Measurements from ENCODE around the gene ARL10. TPM values are rescaled to one million over a fixed set of nuclear protein-coding genes. Genes with fewer than 3 reads are reported as not detected.

ARL10 gene
- polyA plus RNA-seq, 1 donor, result 12.2 TPM

GRCh38 chr5:176361437-176362232 is 3.7 kb upstream of the ARL10 start, which contains the start of gene KIAA1191:
TSS of gene KIAA1191 (minus strand) at chr5:176361764. CDS start at chr5:176359508, 2,256 bp downstream.
- peak; percentile 72 for DNase-seq (ENCODE audit: low read depth)

GRCh38 chr5:176362233-176362490 is 3.1 kb upstream of the ARL10 start:
- no peak for DNase-seq (ENCODE audit: low read depth)

GRCh38 chr5:176364765-176365350 is 429 bp upstream of the ARL10 start:
- DNase-seq (ENCODE audit: low read depth), result no peak

- DNase-seq (ENCODE audit: low read depth), result no peak
Observed at GRCh38 chr5:176366232-176366894, 1.1 kb downstream of the ARL10 start.

GRCh38 chr5:176368726-176369125 is 3.4 kb downstream of the ARL10 start:
- DNase-seq (ENCODE audit: low read depth), result no peak

GRCh38 chr5:176369934-176370711 is 4.8 kb downstream of the ARL10 start:
- DNase-seq (ENCODE audit: low read depth), result no peak

GRCh38 chr5:176371621-176372539 is 6.6 kb downstream of the ARL10 start:
- DNase-seq (ENCODE audit: low read depth), result no peak

GRCh38 chr5:176373100-176373818 is 8.0 kb downstream of the ARL10 start:
- no peak for DNase-seq (ENCODE audit: low read depth)

GRCh38 chr5:176379881-176380280 is 14.6 kb downstream of the ARL10 start:
- no peak for DNase-seq (ENCODE audit: low read depth)

- DNase-seq (ENCODE audit: low read depth), result no peak
Observed at GRCh38 chr5:176381423-176381822, 16.1 kb downstream of the ARL10 start.

- DNase-seq (ENCODE audit: low read depth), result no peak
Observed at GRCh38 chr5:176381979-176382378, 16.7 kb downstream of the ARL10 start.

GRCh38 chr5:176382721-176383120 is 17.4 kb downstream of the ARL10 start:
- DNase-seq (ENCODE audit: low read depth), result no peak

- no peak for DNase-seq (ENCODE audit: low read depth)
Observed at GRCh38 chr5:176383248-176383905, 18.1 kb downstream of the ARL10 start.

GRCh38 chr5:176383961-176384360 is 18.7 kb downstream of the ARL10 start:
- DNase-seq (ENCODE audit: low read depth), result no peak

GRCh38 chr5:176384366-176384930 is 19.2 kb downstream of the ARL10 start:
- DNase-seq (ENCODE audit: low read depth), result no peak

GRCh38 chr5:176384991-176385390 is 19.7 kb downstream of the ARL10 start:
- no peak for DNase-seq (ENCODE audit: low read depth)

GRCh38 chr5:176386491-176386890 is 21.2 kb downstream of the ARL10 start:
- DNase-seq (ENCODE audit: low read depth), result no peak

GRCh38 chr5:176387384-176387925 is 22.2 kb downstream of the ARL10 start:
- no peak for DNase-seq (ENCODE audit: low read depth)

GRCh38 chr5:176388003-176388443 is 22.7 kb downstream of the ARL10 start:
- DNase-seq (ENCODE audit: low read depth), result no peak

All from forelimb muscle (tissue), 1 donor.